Activated CD4-positive, alpha-beta T cell treated with anti-CD3 and anti-CD28 coated beads, Interleukin-2, amount 50 U/mL, for 1 hour (primary cell): ENCODE measurements around the gene CRYBG1.

Source experiments
- DNase-seq: peaks from one replicate; pipeline ENCODE4 v3.0.0-alpha.2; 2020

Gene CRYBG1

GRCh38 chr6:106612671-106613416 is 252.3 kb downstream of the CRYBG1 start:
- DNase-seq = no peak

- DNase-seq = no peak
These were observed 253.1 kb downstream of the CRYBG1 start for GRCh38 chr6:106613590-106613989.

DNA sequence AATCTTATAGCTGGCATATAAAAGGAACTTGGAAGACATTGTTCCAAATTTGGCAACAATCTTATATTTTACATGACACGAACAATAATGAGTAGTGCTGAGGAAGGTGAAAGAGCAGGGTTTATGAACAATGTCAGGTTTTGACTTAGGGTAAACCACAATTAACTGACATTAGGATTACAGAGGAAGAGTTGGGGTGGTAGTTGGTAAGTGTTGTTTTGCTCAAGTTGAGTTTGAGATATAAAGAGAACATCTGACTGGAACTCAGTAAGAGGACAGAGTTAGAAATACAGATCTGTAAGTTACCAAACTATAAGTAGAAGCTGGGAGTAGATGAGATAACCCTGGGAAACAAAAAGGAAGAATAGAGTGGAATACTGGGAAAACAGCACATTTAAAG is 253.6 kb downstream of the CRYBG1 start:
- DNase-seq = no peak

GRCh38 chr6:106614592-106615257 is 254.2 kb downstream of the CRYBG1 start:
- no peak for DNase-seq

- no peak for DNase-seq
These were observed 256.8 kb downstream of the CRYBG1 start for GRCh38 chr6:106617302-106617701.

DNA sequence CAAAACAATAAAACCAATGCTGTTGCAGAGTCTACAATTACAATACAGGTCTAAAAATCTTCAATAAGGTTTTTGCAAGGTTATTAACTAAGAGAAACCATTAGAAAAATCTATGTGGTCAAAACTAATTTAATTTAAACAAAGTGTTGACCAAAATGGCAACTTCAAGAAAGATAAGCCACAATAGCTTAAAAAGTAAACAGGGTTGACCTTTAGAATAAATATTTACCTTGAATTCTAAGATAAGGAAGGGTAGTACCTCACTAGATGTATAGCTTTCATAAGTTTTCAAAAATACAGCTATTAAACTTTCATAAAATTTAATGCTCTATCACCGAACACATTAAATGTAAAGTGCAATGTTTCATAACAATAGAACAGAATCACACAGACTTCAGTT is 257.3 kb downstream of the CRYBG1 start:
- no peak for DNase-seq

- no peak for DNase-seq
These were observed 257.8 kb downstream of the CRYBG1 start for GRCh38 chr6:106618324-106618723.

DNA sequence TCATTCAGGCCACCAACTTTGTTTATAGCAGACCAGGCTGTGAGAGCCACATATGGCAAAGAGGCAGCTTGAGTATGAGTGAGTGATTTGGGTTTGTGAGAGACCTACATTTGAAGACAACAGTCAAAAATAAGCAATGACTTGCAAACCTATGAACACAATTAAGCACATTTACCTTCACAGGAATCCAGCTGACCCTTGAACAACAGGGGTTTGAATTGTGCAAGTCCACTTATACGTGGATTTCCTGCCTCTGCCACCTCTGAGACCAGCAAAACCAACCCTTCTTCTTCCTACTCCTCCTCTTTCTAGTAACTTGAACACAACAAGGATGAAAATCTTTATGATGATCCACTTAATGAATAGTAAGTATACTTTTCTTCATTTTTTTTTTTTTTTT is 258.7 kb downstream of the CRYBG1 start:
- DNase-seq = no peak

DNA sequence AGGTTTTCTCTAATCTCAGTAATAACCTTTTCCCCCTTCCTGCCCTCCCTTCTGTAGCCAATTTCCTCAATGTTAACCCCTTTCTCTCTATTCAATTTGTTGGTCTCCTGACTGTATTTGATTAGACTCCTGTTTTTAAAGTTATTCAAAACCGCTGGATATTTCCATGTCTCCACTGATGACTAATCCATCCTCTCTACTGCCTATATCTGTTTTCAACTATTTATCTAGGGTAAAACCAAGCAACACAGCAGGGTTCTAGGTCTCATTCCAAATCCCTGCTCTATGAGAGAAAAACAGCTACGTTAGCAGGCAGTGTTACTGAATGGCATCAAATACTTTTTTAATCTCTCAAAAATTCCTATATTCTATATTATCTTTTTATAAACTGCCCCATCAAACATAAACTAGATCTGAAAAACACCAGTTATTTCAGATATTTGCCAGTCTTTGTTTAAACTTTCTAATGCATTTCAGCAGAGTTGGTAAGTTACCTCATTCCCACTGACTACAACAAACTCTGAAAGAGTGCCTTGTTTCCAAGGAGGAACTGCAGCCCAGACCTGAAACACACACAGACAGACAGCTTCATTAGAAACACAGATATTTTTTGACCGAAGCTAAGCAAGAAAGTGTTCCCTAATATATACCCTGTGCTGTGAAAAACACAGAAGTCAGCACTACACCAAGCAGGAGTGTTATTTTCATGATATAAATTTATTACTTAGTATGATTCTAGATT is 260.6 kb downstream of the CRYBG1 start:
- DNase-seq = no peak
